Calu3 (cell line): ENCODE results near the gene NDST1. TPM values are rescaled to one million over a fixed set of nuclear protein-coding genes. Genes with fewer than 3 reads are reported as not detected.

Experiments used
- BruUV-seq: library from RNA; stranded (reverse); fragments of 400-500 nt; replicated peaks from 2 replicates; lab custom pipeline; 2021; lab: Mats Ljungman, UMichigan
- CTCF ChIA-PET: fragments of 300-600 bp; sonication (Branson Sonifier 250); formaldehyde crosslinking; loops from one replicate; lab custom pipeline; 2022; ENCODE audit warnings: antibody characterized with exemption; lab: Charles Lee
- DNase-seq: peaks from one replicate; pipeline ENCODE4 v3.0.0; 2022
- H3K27ac Mint-ChIP-seq: one replicate; pipeline ENCODE4 v1.8.0; 2022; ENCODE audit warnings: mixed read lengths; ENCODE audit not compliant: unreplicated experiment
- H3K27me3 Mint-ChIP-seq: one replicate; pipeline ENCODE4 v1.8.0; 2022; ENCODE audit warnings: mixed read lengths; ENCODE audit not compliant: unreplicated experiment
- H3K36me3 Mint-ChIP-seq: one replicate; pipeline ENCODE4 v1.8.0; 2022; ENCODE audit warnings: mild to moderate bottlenecking, moderate library complexity, mixed read lengths; ENCODE audit not compliant: insufficient read depth, unreplicated experiment
- H3K4me1 Mint-ChIP-seq: one replicate; pipeline ENCODE4 v1.8.0; 2022; ENCODE audit warnings: mild to moderate bottlenecking, low read depth, mixed read lengths; ENCODE audit not compliant: unreplicated experiment
- H3K4me3 Mint-ChIP-seq: one replicate; pipeline ENCODE4 v1.8.0; 2022; ENCODE audit warnings: mild to moderate bottlenecking, low read depth, moderate library complexity, mixed read lengths; ENCODE audit not compliant: unreplicated experiment
- H3K9me3 Mint-ChIP-seq: one replicate; pipeline ENCODE4 v1.8.0; 2022; ENCODE audit warnings: low read depth, mixed read lengths; ENCODE audit not compliant: unreplicated experiment
- CTCF ChIP-seq: fragments of 200-600 bp; IDR thresholded peaks from one replicate; pipeline ENCODE4 v1.8.0; 2022; ENCODE audit warnings: antibody characterized with exemption; ENCODE audit not compliant: unreplicated experiment
- intact Hi-C: fragments of 100-400 bp; cut with micrococcal nuclease; formaldehyde crosslinking; loops from one replicate; pipeline ENCODE4 v1.10.0; 2022; ENCODE audit not compliant: unreplicated experiment
- total RNA-seq: library from RNA; stranded (reverse); gene quantifications from 2 replicates; pipeline ENCODE4 v1.2.3, GENCODE V29; 2022

Gene NDST1
- total RNA-seq, 1 experiment from 2014 or later: 72.6 TPM

GRCh38 chr5:150585781-150586341 is 77.9 kb downstream of the NDST1 start:
- DNase-seq: no peak
- no peaks in the 10 kb centered on the region for H3K36me3 Mint-ChIP-seq
- TF ChIP-seq CTCF: no peak
- peaks cover 27% of the 10 kb centered on the region for H3K27me3 Mint-ChIP-seq
- H3K27ac Mint-ChIP-seq: no peak overlapping the region
- CTCF ChIA-PET: interaction anchor here (1.0 to 1.1 kb wide), 2 partner anchors 9 to 115 kb away, joined by 3 to 4 read pairs; partner anchors contain the start of gene RBM22
- intact Hi-C loops: no loop called here
- H3K4me1 Mint-ChIP-seq: peaks cover 6% of the 10 kb centered on the region
- no TSS peak for BruUV-seq
- H3K9me3 Mint-ChIP-seq: no peaks in the 10 kb centered on the region
- H3K4me3 Mint-ChIP-seq: no peak overlapping the region

GRCh38 chr5:150587016-150587415 is 79.1 kb downstream of the NDST1 start:
- peaks cover under 1% of the 10 kb centered on the region for H3K4me1 Mint-ChIP-seq
- intact Hi-C loops: no loop called here
- no peak overlapping the region for H3K4me3 Mint-ChIP-seq
- no TSS peak for BruUV-seq
- CTCF ChIA-PET: no interaction called here
- no peak for TF ChIP-seq CTCF
- DNase-seq: no peak
- no peak overlapping the region for H3K27ac Mint-ChIP-seq
- no peaks in the 10 kb centered on the region for H3K36me3 Mint-ChIP-seq
- H3K27me3 Mint-ChIP-seq: peaks cover 15% of the 10 kb centered on the region
- no peaks in the 10 kb centered on the region for H3K9me3 Mint-ChIP-seq

GRCh38 chr5:150587856-150588595 is 80.1 kb downstream of the NDST1 start:
- H3K9me3 Mint-ChIP-seq: no peaks in the 10 kb centered on the region
- no TSS peak for BruUV-seq
- intact Hi-C loops: no loop called here
- H3K36me3 Mint-ChIP-seq: no peaks in the 10 kb centered on the region
- H3K4me1 Mint-ChIP-seq: no peaks in the 10 kb centered on the region
- H3K27ac Mint-ChIP-seq: no peak overlapping the region
- TF ChIP-seq CTCF: no peak
- H3K4me3 Mint-ChIP-seq: no peak overlapping the region
- DNase-seq: no peak
- CTCF ChIA-PET: no interaction called here
- peaks cover 12% of the 10 kb centered on the region for H3K27me3 Mint-ChIP-seq

GRCh38 chr5:150588596-150588890 is 80.6 kb downstream of the NDST1 start:
- Mint-ChIP-seq H3K4me3 (no peak overlapping the region), H3K27me3 (peaks cover 12% of the 10 kb centered on the region), H3K4me1 (no peaks in the 10 kb centered on the region), H3K36me3 (no peaks in the 10 kb centered on the region), H3K9me3 (no peaks in the 10 kb centered on the region), H3K27ac (no peak overlapping the region)
- DNase-seq: no peak
- TF ChIP-seq CTCF: no peak
- intact Hi-C loops: no loop called here
- BruUV-seq: no TSS peak
- CTCF ChIA-PET: no interaction called here
